Left lung (tissue), 10 donors: ENCODE results near the gene SPATS2. TPM values are rescaled to one million over a fixed set of nuclear protein-coding genes. Genes with fewer than 3 reads are reported as not detected.

Experiments used
- ATAC-seq: fragments of 200-7000 bp; cut with Tn5 transposase; one replicate; pipeline ENCODE4 v1.9.1; 2020; ENCODE audit warnings: moderate library complexity
- DNase-seq, 4 donors: peaks; one replicate each; pipeline ENCODE4 v3.0.0-alpha.2; 2013 to 2020
- H3K27ac ChIP-seq, 2 donors: fragments of 200-600 bp; sonication (generic) in 1 of 2; one replicate each; pipeline versions ENCODE4 v1.5.0 to v1.8.0; 2020 to 2021
- H3K27me3 ChIP-seq, 2 donors: fragments of 200-600 bp; sonication (generic) in 1 of 2; one replicate each; pipeline versions ENCODE4 v1.5.0 to v1.8.0; 2020 to 2021
- H3K36me3 ChIP-seq, 2 donors: fragments of 200-600 bp; sonication (generic) in 1 of 2; one replicate each; pipeline versions ENCODE4 v1.5.0 to v1.8.0; 2020 to 2021
- H3K4me1 ChIP-seq, 2 donors: fragments of 200-600 bp; one replicate each; pipeline ENCODE4 v1.8.0; 2021
- H3K4me3 ChIP-seq, 2 donors: fragments of 200-600 bp; sonication (generic) in 1 of 2; one replicate each; pipeline versions ENCODE4 v1.5.0 to v1.8.0; 2020 to 2021; ENCODE audit warnings: mild to moderate bottlenecking in 1 of 2
- H3K9me3 ChIP-seq, 2 donors: fragments of 200-600 bp; sonication (generic) in 1 of 2; one replicate each; pipeline versions ENCODE4 v1.5.0 to v1.8.0; 2020 to 2021
- CTCF ChIP-seq, 2 donors: fragments of 200-600 bp; sonication (generic) in 1 of 2; IDR thresholded peaks; one replicate each; pipeline versions ENCODE4 v1.5.0 to v1.8.0; 2021; ENCODE audit warnings: antibody characterized with exemption in 2 of 2
- intact Hi-C, 2 donors: fragments of 100-400 bp; cut with DNase I; formaldehyde crosslinking; loops; one replicate each; pipeline versions ENCODE4 v1.11.2 to v1.14.2; 2022
- polyA plus RNA-seq, 6 donors: library from polyadenylated mRNA; unstranded; fragments of 120-200 nt; gene quantifications; one replicate each; pipeline ENCODE4 v1.2.1, GENCODE V29; 2013; ENCODE audit not compliant: insufficient read length in 6 of 6
- total RNA-seq, 2 donors: library from RNA; stranded (reverse); fragmentation: NEBNext Ultra II Directional; extraction: Animal tissue kit (Norgen Biotek cat#: 25700); gene quantifications; one replicate each; pipeline ENCODE4 v1.2.1, GENCODE V29; 2021
- donor health status: DM: no; HTN: yes; CAD: no.
- donor health status: DM: no; HTN: no; CAD: no.

SPATS2 gene
- total and polyA plus RNA-seq, 8 donors, result 14.6 to 77.0 (median 67.7) TPM

GRCh38 chr12:49541140-49541861 is 174.0 kb downstream of the SPATS2 start:
- ATAC-seq, result no peak

GRCh38 chr12:49541911-49542505 is 174.7 kb downstream of the SPATS2 start:
- Histone ChIP-seq H3K4me3 (no peak overlapping the region), H3K27ac (no peak overlapping the region), H3K36me3 (no peaks in the 10 kb centered on the region), H3K9me3 (no peaks in the 10 kb centered on the region), H3K27me3 (peaks cover 26 to 81% of the 10 kb centered on the region in 2 donors), H3K4me1 (peaks cover 15 to 24% of the 10 kb centered on the region in 2 donors)
- intact Hi-C loops, result no loop called here
- ATAC-seq, result no peak
- no peak for TF ChIP-seq CTCF (IDR thresholded peaks at IDR 0.05)
- peak in 1 of 4 donors; percentile 30 for DNase-seq

More at GRCh38 chr12:49541140-49541861, 174.0 kb downstream of the SPATS2 start:
- H3K9me3 ChIP-seq, result no peaks in the 10 kb centered on the region
- H3K36me3 ChIP-seq, result no peaks in the 10 kb centered on the region
- intact Hi-C loops, result no loop called here
- H3K27me3 ChIP-seq, result peaks cover 26 to 80% of the 10 kb centered on the region in 2 donors
- peak in 1 of 4 donors; percentile 54 for DNase-seq
- no peak for TF ChIP-seq CTCF (IDR thresholded peaks at IDR 0.05)
- no peak overlapping the region for H3K27ac ChIP-seq
- peaks cover 15 to 29% of the 10 kb centered on the region in 2 donors for H3K4me1 ChIP-seq
- no peak overlapping the region for H3K4me3 ChIP-seq

- H3K27ac ChIP-seq, result no peak overlapping the region
- intact Hi-C loops, result no loop called here
- peak in 1 of 4 donors; percentile 71 for DNase-seq
These were observed 175.4 kb downstream of the SPATS2 start for GRCh38 chr12:49542592-49543160.

GRCh38 chr12:49543221-49543913 is 176.1 kb downstream of the SPATS2 start:
- peaks cover 15 to 81% of the 10 kb centered on the region in 2 donors for H3K27me3 ChIP-seq
- peak in 1 of 4 donors; percentile 75 for DNase-seq
- H3K9me3 ChIP-seq, result no peaks in the 10 kb centered on the region
- no peak for TF ChIP-seq CTCF (IDR thresholded peaks at IDR 0.05)
- H3K4me3 ChIP-seq, result no peak overlapping the region
- intact Hi-C loops, result no loop called here
- no peaks in the 10 kb centered on the region for H3K36me3 ChIP-seq
- ATAC-seq, result no peak
- H3K4me1 ChIP-seq, result peaks cover 4 to 12% of the 10 kb centered on the region in 2 donors
- H3K27ac ChIP-seq, result no peak overlapping the region

More at GRCh38 chr12:49542592-49543160, 175.4 kb downstream of the SPATS2 start:
- no peak for TF ChIP-seq CTCF (IDR thresholded peaks at IDR 0.05)
- H3K36me3 ChIP-seq, result no peaks in the 10 kb centered on the region
- H3K9me3 ChIP-seq, result no peaks in the 10 kb centered on the region
- ATAC-seq, result no peak
- H3K27me3 ChIP-seq, result peaks cover 20 to 81% of the 10 kb centered on the region in 2 donors
- H3K4me1 ChIP-seq, result peaks cover 10 to 17% of the 10 kb centered on the region in 2 donors
- H3K4me3 ChIP-seq, result no peak overlapping the region
